Activated CD8-positive, alpha-beta memory T cell treated with anti-CD3 and anti-CD28 coated beads for 24 hours (primary cell): ENCODE results near the gene ANKZF1.

Experiments used
- DNase-seq: peaks from one replicate; pipeline ENCODE4 v3.0.0-alpha.2; 2020

Gene ANKZF1

DNA sequence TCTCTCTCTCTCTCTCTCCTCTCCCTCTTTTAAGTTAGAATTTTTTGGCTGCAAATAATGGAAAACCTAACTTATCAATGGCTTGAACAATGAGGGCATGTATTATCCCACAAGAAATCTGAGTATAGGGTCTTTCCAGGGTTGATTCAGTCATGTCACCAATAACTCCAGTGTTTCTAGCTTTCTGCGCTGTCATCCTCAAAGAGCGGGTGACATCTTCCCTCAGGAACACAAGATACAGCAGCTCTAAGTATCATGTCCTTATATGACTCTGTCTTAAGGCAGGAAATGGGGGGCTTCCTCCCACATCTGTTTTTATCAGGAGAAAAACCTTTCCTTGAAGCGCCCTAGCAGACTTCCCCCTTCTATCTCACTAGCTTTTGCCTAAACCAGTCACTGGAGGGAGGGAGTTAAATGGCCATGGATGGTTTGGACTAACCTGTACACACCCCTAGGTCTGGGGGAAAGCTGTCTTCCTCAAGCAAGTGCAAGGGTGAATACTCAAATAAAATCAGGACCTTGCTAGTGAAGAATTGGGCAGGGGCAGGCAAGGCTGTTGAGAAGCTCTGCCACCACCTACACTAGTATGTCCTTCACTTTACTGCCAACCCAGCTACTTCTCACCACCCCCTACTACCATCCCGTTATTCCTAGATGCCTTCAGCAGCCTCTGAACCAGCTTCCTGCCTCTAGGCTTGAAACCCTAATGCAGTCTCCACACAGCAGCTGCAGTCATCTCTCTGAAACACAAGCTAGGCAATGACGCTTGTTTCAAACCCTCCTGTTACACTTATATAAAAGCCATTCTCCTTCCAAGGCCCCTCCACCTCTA lies 31.6 kb downstream of the ANKZF1 start:
- DNase-seq, result no peak

DNA sequence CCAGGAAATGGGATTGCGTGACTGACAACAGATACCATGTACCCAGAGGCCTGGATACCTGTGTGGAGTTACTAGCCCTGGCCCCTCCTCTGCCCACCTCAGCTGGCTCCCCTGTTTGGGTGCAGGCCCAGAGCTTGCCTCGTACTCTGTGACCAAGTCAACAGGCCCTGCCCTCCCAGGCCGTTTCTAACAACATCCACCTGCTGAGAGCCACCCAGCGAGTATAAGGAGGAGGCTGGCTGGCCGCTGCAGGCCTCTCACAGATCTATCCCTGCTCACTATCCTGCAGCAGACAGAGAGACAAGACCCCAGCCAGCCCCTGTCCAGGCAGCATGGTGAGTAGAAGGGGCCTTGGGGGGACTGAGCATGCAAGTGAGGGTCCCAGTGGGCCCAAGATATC lies 36.6 kb downstream of the ANKZF1 start:
- DNase-seq, result no peak

DNA sequence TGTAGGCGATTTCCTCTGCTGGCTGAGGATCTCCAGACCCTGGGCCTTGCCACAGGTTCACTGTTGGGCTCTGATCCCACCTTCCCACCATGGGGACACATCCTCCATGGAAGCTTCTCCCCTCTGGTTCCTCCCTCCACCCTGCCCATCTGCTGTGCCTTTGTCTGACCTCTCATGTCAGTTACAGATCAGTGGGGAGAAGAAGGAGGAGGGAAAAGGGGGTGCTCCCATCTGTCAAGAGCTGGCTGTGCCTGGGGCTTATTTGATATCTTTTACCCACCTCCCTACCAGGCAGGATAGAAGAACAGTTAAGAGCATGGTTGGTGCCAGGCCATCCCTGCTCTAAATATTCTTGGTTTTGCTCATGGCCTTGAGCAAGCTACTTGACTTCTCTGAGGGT lies 37.3 kb downstream of the ANKZF1 start:
- no peak for DNase-seq

DNA sequence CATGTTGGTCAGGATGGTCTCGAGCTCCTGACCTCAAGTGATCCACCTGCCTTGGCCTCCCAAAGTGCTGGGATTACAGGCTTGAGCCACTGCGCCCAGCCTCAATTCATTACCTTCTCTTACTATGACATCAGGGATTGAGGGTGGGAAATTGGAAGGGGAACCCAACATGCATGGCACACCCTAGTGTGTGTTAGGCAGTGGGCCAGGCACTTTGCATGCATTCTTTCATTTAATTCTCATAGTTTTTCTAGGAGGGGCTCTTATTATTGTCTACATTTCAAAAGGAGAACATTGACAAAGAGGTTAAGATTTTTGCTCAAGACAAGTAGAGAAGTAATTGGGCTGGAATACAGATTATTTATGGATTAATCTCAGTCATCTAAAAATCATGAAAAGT lies 38.7 kb downstream of the ANKZF1 start:
- DNase-seq, result no peak

DNA sequence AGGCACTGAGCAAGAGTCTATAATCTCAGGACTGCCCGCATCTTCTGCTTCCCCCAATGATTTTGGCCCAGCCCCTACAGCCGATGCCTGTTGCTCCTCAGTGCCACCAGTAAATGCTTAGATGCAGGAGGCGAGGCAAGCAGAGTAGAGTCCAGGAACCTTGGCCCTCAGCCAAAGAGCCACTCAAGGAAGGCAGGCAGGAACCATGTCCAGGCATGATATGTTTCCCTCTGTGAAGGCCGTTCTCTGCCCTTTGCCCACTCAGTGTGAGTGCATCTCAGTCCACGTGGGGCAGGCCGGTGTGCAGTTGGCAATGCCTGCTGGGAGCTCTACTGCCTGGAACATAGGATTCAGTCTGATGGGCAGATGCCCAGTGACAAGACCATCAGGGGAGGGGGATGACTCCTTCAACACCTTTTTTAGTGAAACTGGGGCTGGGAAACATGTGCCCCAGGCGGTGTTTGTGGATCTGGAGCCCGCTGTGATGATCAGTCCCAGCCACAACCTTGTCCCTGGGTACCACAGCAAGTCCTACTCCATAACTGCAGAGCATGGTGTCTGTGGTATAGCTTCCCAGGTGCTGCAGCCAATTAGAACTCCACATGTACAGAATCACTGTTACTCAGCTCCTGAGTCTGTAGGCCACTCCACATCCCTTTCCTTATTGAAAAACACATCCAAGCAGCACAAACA lies 39.9 kb downstream of the ANKZF1 start:
- no peak for DNase-seq

DNA sequence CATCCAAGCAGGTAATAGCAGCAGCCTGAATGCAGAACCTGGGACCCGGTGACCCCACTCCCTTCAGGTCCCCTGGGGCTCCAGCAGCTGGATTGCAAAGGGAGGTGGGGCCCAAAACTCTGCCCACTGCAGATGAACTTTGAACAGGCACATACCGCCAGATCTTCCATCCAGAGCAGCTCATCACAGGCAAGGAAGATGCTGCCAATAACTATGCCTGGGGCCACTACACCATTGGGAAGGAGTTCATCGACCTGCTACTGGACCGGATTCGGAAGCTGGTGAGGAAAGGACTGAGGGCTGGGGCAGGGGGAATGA lies 40.4 kb downstream of the ANKZF1 start:
- no peak for DNase-seq

DNA sequence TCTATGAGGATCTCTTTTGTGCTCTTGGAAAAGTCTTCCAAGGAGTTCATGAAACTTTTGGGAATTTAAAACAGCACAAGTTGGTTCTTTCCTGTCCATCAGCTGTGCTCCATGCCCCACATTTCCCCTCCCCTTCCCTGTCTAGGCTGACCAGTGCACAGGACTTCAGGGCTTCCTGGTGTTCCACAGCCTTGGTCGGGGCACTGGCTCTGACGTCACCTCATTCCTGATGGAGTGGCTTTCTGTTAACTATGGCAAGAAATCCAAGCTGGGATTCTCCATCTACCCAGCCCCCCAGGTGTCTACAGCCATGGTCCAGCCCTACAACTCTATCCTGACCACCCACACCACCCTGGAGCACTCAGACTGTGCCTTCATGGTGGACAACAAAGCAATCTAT lies 41.4 kb downstream of the ANKZF1 start:
- DNase-seq, result no peak

DNA sequence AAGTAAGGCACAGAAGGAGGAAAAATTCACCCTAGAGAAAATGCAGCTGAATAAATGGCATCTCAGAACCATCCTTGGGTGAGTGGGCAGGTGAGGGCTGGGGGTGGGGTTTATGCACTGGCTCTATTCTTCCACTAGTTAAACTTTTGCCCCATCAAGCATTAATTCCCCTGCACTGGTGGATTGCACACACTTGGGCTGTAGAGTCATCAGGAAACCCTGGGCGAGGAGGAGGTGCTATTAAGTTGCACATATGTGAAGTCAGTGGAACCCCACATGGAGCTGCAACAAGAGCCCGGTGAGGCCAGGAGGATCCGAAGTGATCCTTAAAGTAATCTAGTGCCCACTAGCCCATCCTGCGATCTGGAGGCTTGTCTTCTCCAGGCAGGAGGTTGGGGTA lies 42.8 kb downstream of the ANKZF1 start:
- no peak for DNase-seq

DNA sequence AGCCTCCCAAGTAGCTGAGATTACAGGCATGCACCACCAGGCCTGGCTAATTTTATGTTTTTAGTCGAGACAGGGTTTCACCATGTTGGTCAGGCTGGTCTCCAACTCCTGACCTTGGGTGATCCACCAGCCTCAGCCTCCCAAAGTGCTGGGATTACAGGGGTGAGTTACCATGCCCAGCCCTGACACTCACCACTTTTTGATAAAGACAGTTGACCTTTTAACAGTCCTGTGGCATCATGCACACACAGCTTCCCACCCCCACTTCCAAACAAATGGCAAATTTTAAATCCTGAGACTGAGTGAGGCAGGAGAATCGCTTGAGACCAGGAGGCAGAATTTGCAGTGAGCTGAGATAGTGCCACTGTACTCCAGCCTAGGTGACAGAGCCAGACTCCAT lies 43.4 kb downstream of the ANKZF1 start:
- DNase-seq, result no peak

DNA sequence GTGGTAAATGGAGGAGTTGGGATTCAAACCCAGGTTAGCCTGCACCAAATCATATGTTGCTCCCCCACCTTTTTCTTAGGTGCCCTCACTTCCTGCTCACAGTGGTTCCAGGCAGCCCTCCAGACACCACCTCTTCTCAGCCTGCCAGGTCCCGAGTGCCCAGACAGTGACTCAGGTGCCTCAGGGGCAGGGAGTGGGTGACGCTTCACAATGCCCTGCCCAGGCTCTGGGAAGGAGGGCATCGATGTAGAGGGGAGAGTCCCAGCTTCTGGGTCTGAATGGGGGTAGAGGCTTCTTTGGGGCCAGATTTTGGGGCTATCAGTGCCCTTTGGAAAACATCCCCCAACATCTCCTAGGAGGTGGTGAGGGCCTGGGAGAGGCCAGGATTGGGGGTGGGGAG lies 44.3 kb downstream of the ANKZF1 start:
- no peak for DNase-seq

DNA sequence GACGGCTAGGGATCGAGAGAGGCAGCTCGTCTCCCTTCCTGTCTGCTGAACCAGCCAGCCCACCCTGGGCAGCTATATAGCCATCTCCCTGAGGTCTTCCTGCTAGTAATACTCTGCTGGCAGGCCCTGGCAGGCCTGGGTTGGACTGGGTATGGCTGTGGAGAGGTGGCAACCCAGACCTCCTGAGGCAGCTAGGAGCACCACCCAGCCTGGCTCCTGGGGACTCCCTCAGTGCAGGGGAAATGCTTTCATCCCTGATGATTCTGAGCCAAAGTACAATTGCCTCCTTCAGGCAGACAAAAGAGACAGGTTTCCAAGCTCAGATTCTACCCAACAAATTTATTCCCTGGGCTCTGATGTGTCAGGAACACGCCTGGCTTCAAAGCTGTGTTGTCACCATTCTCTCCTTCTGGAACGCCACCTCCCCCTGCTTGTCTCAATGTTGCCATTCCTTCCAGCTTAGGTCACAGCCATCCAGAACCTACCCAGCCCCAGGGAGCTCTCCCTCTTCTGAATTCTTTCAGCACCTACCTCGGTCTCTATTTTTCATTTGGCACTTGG lies 44.8 kb downstream of the ANKZF1 start:
- DNase-seq, result no peak

DNA sequence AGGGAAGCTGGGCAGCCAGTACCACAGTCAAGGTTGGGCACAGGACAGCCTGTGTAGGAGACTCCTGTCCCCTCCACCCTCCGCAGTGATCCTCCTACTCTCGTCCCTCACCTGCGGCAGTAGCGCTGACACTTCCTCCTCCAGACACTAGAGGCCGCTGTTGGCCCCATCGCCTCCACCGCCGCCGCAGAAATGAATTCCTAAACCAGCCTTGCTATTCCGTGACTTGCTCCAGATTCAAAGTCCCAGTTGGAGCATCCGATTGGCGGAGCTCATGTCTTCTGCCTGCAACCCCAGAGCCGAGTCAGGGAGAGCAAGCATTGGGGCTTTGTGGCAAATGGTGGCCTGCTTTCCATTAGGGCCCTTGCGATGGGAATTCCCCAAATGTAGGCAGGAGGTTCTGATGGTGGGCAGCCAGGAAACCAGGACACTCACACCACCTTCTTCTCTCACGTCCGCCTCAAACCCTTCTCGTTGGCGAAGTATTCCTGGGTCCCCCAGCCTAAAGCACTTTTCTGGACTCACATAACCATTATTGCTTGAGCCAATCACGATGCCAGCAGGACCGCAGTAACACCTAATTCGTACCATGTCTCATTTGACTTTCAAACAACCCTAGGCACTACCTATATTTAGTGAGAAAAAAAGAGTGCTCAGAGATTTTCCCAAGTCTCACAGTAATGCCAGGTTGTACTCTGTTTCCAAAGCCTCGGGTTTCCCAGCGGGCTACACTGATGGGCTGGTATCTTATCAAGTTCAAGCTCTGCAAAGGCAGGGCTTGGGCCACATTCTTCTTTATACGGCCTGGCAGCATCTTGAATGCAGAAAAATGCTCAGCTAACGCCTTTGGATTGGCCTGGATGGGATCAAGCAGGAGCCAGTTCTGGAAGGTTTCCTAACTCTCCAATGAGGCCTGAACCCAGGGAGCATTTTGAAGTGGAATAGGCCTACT lies 48.4 kb downstream of the ANKZF1 start:
- DNase-seq, result peak; percentile 92

DNA sequence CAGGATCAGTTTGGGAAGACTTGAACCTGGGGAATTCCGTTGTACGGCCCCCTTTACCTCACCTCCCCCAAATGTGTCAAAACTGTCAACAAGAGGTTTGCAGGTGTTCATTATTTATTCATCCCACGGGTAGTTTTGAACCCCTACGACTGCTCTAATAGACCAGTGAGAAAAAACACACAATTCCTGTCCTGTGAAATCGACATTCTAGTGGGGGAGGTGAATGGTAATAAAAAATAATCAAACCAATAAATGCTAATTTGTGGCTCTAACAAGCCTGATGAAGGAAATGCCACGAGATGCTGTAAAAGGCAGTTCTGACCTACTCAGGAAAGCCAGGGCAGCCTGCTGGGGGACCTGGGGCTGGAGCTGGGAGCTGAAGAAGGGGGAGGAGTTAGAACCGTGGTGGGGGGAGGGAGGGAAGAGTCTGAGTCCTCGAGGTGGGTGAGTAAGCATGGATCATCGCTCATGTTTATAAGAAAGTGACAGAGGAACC lies 49.1 kb downstream of the ANKZF1 start:
- no peak for DNase-seq

DNA sequence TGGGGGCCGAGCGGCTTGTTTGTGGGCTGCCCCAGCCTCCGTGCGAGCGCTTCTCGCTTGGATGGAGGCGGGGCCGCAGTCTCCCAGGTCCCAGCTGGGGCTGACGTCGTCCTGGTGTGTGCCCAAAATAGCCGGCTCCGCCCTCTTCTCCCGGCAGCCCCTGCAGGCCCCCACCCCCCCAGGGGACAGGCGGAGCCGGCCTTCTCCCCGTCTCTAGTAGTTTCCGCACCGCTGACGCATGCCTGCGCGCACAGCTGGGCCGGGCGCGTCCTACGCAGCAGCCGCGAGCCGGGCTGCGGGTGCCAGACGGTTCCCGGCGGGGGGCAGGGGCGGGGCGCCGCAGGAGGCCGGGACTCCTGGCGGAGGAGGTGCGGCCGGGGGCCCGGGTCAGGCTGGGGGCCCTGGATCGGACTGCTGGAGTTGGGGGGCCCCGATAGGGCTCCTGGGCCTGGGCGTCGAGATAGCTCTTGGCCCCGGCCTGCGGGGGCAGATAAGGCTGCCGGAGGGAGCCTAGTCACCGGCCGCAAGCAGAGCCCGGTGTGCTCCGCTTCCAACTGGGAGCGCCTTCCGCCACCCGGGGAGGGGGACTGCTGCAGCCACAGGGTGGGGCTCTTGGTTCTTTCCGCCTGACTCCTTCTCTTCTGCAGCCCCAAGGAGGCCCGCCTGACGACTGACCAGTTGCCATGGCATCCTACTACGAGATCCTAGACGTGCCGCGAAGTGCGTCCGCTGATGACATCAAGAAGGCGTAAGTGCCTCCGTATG lies 49.7 kb downstream of the ANKZF1 start, which contains the start of gene DNAJB2:
Gene DNAJB2, plus strand, starts transcription at position 216 of the 765 bp plus-strand sequence. Its CDS starts 468 bp downstream, at position 684.
- DNase-seq, result peak; percentile 98

DNA sequence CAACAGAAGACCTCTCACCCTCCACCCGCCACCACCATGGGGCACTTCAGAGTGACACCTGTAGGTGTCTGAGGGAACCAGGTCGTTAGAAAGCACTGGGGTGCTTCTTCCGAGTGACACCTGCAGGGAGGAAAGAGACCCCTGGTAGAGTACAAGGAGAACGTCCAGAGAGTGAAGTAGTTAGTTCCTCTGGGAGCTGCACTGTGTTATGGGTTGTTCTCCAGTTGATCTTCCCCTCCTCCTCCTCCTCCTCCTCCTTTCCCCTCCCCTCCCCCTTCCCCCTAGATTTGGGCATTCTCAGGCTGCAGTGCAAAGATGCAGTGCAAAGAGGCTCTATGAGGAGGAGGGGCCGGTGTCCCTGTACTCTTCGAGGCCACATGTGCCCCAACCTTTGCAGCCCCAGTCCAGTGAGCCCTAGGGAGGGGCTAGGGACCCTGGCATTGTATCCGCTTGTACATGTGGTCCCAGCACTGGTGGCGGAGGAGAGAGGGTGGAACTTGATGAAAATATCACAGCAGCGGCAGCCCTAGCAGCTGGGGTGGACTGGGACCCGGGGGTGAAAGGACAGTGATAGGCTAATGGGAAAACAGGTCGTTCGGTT lies 50.4 kb downstream of the ANKZF1 start:
- no peak for DNase-seq

DNA sequence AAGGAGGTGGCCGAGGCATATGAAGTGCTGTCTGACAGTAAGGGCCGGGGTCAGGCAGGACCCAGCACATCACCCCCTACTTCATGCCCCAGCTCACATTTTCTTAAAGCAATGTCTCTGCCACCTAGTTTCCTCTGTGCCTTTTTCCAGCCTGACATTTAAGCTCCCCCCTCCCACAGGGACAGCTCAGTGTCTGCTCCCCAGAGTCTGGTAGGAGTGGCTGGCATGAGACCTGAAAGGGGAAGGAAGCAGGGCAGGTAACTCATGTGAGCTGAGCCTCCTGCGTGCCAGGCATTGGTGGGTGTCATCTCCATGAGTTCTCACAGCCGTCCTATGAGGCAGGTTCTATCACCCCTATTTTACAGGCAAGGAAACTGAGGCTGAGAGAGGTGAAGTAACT lies 51.0 kb downstream of the ANKZF1 start:
- no peak for DNase-seq

DNA sequence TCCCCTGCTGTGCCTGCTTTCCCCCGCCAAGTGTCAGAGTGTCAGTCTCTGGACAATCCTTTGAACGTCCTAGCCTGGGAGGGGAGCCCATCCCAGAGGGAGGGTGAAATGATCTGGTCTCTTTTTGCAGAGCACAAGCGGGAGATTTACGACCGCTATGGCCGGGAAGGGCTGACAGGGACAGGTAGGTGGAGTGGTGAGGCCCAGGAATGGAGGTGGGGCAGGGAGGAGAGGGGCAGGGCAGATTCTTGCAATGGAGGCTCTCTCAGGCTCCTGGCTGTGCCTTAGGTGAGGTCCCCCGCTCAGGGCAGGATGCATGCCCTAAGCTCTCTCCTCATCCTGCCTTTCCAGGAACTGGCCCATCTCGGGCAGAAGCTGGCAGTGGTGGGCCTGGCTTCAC lies 52.0 kb downstream of the ANKZF1 start:
- DNase-seq, result no peak

DNA sequence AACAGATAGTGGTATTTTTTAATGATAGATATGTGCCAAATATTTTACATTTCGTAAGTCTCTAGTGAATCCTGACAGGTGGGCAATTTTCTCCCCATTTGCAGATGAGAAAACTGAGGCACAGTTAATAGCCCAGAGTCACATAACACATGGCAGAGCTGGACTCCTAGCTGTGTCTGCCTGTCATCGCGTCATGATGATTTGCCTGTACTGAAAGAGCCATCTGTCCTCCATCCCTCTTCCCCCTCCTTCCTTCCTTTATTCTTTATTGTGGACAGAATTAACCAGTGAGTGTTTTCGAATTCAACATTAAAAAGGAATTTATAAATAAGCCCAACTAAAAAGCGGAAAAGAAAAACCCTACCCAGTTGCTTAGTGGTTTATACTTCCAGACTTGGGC lies 52.8 kb downstream of the ANKZF1 start:
- DNase-seq, result no peak

DNA sequence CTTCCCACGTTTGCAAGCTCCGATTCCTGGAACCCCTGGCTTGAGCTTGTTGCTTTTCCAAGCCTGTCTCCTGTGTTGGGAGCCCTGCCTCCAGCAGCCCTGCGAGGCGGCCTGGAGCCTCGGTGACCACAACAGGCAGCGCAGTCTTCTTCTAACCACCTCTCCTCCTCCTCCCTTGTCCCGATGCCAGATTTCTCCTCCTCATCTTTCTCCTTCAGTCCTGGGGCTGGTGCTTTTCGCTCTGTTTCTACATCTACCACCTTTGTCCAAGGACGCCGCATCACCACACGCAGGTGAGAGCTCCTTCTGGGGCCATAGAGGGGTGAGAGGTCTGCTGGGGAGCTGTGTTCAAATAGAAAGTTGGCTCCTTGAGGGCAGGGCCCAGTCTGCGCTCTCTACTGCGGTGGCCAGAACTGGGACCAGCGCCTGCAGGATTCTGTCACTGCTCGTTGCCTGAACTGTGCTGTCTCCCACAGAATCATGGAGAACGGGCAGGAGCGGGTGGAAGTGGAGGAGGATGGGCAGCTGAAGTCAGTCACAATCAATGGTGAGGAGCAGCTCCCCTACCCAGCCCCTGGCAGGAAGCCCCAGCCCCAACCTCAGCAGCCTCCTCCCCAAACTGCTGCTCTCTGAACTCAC lies 53.5 kb downstream of the ANKZF1 start:
- no peak for DNase-seq

DNA sequence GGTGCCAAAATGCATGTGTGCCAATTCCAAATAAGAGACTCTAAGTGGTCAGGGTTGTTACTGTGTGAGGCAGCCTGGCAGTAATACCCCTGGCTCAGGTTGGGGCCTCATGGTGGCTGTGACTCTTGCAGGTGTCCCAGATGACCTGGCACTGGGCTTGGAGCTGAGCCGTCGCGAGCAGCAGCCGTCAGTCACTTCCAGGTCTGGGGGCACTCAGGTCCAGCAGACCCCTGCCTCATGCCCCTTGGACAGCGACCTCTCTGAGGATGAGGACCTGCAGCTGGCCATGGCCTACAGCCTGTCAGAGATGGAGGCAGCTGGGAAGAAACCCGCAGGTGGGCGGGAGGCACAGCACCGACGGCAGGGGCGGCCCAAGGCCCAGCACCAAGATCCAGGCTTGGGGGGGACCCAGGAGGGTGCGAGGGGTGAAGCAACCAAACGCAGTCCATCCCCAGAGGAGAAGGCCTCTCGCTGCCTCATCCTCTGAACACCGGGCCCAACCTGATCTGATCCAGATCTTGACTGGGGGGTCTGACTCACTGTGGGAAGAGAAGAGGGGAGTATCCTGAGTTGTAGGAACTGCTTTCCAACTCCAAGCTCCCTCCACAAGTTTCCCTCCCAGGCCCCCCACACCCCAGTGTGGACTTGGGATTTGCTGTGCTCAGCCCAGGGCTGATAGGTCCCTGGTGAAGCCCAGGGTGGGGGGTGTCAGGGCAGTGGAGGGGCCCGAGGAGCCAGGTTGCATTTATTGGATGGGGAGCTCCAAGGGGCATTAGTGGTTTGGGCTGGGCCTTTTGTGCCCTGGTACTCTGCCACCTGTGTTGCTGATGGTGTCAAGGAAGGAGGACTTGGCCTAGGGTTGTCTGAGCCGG lies 55.1 kb downstream of the ANKZF1 start:
- no peak for DNase-seq
